Ishikawa (cell line): Measurements from ENCODE around the gene ECT2.

Source experiments
- CEBPB ChIP-seq: IDR thresholded peaks from 2 replicates; pipeline ENCODE4 v1.6.1; 2012
- CREB1 ChIP-seq: IDR thresholded peaks from 2 replicates; pipeline ENCODE4 v1.6.1; 2012; ENCODE audit warnings: low read depth
- MAX ChIP-seq: IDR thresholded peaks from 2 replicates; pipeline ENCODE4 v1.6.1; 2012
- TAF1 ChIP-seq: IDR thresholded peaks from 2 replicates; pipeline ENCODE4 v1.6.1; 2012; ENCODE audit warnings: low read depth, mild to moderate bottlenecking
- TCF12 ChIP-seq: IDR thresholded peaks from 2 replicates; pipeline ENCODE4 v1.6.1; 2012; ENCODE audit warnings: low read depth
- TEAD4 ChIP-seq: IDR thresholded peaks from 2 replicates; pipeline ENCODE4 v1.6.1; 2012
- USF1 ChIP-seq: IDR thresholded peaks from 2 replicates; pipeline ENCODE4 v1.6.1; 2012

ECT2 gene

DNA sequence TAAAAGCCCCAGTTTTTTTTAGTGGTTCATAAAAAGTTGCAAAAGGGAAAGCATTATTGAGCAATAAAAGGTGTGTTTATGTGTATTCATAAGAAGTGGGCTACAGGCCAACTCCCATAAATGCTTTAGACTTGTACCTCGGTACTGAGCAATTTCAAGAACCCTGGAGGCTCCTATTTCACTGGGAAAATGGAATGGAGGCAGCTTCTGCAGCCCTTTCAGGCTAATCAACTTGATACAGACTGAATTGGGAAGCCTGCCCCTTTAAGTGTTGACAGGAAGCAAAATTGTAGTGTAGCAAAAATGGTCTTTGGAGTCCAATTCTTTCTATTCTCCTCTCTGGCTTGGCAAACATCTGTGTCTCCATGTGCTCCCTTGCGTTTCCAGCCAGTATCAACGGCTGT is 118.8 kb downstream of the ECT2 start:
- TF ChIP-seq TEAD4 (peak; percentile 31; the same call in 1 of the 2 replicates), CEBPB (peak; percentile 95), TAF1 (0 out of 2 replicates have a peak, but pooled peaks have one; percentile 38), MAX (no peak), CREB1 (no peak)

DNA sequence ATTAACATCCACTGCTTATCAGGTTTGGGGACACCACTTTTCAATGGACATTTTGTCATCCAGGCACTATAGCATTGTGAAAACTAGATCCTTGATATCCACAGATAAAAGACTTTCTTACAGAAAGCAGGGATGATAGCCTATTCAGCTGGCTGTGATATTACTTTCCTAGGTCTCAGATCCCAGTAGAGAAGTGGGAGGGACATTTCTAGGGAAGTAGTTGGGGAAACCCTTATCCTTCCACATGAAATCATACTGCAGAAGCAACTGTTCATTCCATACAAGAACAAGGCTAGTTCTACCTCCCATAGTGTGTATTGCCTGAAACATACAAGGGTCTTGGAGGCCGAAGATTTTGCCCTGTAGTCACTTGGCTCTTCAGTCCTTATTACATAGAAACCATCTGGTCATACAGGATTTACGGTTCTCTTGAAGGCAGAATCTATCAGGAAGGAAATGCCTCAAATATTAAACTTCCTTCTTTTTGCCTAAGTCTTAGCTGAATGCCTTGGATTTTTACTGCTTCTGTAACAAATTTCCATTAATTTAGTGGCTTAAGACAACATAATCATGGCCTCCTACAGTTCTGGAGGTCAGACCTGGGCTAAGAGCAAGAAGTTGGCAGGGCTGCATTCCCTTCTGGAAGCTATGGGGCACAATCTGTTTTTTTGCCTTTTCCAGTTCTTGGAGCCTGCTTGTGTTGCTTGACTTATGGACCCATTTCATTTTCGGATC is 119.4 kb downstream of the ECT2 start:
- TF ChIP-seq USF1: no peak
- peak; percentile 49; the same call in 1 of the 2 replicates for TF ChIP-seq TCF12
